HG02973 (cell line): ENCODE results near the gene UNC79.
"Not testable (repeated sequence)": the region's sequence is repeated elsewhere in the genome, so short reads cannot be mapped to it uniquely, and the experiment has no call there.

Source experiments
- ATAC-seq: cut with Tn5 transposase; IDR thresholded peaks from one replicate; pipeline ENCODE4 v1.9.1; 2021; ENCODE audit warnings: moderate library complexity; ENCODE audit not compliant: unreplicated experiment

UNC79 gene

DNA sequence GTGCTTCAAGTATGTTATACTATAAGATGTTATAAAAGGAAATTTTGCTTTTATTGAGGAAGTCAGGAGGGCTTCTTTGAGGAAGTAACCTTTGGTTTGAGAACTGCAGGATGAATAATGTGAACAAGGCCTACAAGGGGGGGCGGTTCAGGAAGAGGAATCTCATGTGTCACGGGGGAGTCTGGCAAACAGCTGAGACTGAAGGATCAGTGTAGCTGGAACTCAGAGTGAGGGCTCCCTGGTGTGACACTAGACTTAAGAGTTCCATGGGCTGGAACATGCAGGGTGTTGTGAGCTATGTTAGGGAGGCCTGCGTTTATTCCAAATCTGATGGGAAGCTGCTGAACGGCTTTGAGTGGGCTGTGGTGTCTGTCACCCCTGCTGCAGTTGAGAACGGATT is 62.3 kb downstream of the UNC79 start:
- ATAC-seq = no peak

DNA sequence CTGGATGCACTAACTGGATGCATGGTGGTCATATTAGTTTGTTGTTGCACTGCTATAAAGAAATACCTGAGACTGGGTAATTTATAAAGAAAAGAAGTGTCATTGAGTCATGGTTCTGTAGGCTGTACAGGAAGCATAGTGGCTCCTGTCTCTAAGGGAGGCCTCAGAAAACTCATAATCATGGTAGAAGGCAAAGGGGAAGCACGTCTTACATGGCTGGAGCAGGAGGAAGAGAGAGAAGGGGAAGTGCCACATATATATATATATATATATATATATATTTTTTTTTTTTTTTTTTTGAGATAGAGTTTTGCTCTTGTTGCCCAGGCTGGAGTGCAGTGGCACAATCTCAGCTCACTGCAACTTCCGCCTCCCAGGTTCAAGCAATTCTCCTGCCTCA is 62.9 kb downstream of the UNC79 start:
- ATAC-seq = not testable (repeated sequence)

DNA sequence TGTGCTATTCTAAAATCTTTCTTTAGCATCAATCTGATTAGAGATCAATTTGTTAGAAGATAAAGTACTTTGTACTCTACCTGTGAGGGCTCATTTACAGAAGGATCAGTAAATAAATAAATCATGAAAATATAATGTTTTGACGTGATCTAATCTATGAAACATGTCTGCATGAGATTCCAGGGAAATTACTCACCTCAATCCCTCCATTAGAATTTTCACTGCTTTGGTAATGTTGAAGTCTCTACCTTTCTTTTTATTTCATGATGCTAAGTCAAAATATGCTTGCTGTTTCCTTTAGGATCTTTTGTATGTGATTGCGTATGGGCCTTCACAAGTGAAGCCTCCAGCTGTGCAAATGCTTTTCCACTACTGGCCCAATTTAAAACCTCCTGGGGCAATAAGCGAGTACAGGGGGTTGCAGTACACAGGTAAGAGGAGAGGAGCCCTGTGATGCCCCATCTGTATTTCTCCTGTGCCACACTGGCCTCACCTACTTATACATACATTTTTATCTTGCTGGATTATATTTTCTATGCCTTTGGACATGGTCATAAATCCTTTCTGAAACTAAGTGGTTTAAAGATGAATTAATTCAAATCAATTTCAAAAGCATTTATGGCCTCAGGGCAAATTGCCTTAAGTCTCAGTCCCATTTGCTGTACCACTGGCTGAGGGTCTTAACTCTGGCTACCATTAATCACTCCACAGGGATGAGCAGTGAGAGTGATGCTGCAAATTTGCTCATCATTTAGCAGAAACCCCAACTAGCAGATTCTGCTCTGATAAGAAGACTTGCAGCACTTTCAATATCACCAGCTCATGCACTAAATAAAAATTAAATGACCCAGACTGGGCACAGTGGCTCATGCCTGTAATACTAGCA is 66.4 kb downstream of the UNC79 start:
- ATAC-seq = no peak

DNA sequence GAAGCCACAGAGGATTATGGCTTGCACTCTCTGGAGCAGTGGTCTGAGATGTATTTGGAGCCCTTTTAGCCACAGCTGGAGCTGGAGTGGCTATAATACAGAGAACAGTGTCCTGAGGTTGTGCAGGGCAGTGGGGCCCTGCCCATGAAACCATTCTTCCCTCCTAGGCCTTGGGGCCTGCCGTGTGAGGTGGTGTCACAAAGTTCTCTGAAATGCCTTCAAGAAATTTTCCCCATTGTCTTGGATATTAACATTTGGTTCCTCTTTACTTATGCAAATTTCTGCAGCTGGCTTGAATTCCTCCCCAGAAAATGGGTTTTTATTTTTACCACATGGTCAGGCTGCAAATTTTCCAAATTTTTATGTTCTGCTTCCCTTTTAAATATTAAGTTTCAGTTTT is 79.3 kb downstream of the UNC79 start:
- ATAC-seq = no peak

DNA sequence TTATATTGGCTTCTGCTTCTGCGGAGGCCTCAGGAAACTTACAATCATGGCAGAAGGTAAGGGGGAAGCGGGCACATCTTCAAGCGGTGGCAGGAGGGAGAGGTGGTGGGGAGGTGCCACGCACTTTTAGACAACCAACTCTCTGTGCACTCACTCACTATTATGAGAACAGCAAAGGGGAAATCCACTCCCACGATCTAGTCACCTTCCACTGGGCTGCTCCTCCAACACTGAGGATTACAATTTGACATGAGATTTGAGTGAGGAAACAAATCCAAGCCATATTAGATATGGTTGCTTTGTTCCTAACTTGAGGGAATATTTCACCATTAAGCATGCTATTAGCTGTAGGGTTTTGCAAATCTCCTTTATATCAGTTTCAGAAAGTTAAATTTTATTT is 80.3 kb downstream of the UNC79 start:
- no peak for ATAC-seq

DNA sequence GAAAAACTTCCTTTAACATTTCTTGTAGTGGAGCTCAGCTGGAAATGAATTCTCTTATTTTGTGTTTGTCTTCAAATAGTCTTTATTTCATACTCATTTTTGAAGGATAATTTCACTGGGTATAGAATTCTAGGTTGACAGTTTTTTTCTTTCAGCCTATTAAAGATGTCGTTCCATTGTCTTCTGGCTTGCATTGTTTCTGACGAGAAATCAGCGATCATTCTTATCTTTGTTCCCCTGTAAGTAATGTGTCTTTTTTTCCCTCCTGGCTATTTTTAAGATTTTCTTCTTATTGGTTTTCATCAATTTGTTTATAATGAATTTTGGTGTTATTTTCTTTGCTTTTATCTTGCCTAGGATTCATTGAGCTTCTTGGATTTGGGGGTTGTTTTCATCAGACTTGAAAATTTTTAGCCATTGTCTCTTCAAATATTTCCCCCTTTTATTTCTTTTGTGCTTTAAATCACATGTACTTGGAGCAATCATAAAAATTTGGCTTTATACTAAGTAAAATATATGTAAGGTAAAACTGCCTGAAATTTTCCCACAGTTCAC is 89.4 kb downstream of the UNC79 start:
- ATAC-seq = no peak

DNA sequence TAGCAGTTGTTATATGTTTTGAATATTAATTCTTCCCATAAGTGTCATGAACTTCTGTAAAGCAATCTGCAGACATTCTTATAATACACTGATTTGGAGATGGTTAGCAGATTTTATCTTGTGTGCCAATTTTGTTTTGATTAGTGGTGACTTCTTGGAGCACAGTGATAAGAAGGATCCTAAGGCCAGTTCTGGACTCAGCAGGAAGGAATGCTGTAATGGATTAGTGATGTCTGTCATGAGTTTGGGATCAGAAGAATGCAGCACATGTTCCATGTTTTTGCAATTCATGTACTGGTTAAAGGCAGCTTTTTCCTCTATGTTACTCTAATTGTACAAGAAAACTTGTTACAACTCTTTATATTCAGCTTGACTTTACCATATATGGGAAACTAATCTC is 91.5 kb downstream of the UNC79 start:
- ATAC-seq = no peak

DNA sequence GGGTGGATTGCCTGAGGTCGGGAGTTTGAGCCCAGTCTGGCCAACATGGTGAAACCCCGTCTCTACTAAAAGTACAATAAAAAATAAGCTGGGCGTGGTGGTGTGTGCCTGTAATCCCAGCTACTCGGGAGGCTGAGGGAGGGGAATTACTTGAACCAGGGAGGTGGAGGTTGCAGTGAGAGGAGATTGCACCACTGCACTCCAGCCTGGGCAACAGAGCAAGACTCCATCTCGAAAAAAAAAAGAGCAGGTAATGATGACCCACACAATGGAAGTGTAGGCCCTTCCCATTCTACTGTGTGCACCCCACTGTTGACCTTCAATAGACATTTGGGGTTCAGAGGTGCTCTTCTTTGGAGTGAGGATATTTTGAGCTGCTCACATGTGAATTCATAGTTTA is 94.5 kb downstream of the UNC79 start:
- not testable (repeated sequence) for ATAC-seq

DNA sequence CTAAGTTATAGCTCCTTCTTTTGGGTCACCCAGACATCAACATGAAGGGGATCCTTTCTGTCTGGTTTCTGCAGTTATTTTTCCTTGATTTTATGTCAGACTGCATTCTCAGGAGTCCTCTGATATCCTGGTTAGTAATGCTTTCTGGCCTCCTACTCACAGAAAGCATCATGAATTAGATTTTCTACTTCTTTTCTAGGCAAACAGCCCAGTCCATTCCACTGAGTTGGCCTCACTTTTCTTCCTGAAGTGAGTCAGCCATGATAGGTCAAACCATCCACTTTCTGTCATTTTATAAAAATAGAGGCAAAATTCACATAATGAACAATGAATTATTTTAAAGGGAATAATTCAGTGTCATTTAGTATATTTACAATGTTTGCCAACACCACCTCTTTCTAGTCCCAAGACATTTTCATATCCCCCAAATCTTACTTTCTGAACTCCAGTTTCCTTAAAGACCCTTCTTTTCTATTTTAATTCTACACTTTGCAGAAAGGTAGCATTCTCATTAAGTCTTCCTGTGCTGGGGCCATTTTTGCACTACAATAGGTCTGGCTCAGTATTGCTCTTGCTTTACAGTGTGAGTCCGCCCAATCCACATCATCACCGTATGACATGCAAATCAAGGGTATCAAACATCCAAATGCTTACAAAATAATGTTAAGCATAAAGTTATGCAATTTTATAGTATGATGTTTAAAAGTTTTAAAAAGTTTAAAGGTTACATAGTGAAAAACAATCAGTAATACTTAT is 95.1 kb downstream of the UNC79 start:
- no peak for ATAC-seq

DNA sequence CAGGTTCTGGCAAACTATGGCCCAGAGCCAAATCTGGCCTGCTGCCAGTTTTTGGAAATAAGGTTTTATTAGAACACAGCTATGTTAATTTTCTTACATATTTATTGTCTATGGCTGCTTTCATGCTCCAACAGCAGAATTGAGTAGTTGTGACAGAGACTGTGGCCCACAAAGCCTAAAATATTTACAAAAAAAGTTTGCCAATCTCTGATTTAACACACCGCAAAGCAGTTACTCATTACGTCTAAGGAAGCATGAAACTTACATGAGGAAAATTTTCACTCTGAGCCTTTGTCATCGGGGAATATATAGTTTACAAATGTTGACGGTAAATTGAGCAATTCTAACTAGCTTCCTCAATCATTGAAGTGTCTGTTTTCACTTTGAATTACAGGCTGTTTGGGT is 96.5 kb downstream of the UNC79 start:
- ATAC-seq = no peak

DNA sequence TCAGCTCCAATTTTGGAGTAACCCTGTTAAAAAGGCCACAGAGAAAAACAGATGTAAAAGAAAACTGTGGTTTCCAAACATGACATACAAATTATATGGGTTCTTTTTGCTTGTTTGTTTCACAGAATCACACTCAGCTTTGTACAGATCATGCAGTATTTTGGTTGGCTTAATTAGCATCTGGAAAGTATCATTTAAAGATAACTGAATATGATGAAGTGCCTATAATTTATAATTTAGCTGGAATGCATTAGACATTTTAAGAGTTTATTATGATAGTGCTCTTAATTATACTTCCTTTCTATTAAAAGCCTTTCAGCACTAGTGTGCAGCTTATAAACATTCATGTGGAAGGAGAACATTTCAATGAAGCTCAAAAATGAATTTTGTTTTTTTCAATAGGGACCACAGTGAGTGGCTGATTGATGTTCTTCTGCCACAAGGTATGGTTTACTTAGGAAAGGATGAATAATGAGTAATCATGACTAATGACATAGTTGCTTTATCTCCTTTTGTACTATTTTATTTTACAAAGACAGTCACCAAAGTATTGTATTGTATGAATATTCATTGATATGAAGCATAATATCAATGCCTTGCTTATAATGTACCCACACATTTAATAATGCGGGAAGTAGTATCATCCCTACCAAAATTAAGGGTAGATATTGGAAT is 98.3 kb downstream of the UNC79 start:
- ATAC-seq = no peak

DNA sequence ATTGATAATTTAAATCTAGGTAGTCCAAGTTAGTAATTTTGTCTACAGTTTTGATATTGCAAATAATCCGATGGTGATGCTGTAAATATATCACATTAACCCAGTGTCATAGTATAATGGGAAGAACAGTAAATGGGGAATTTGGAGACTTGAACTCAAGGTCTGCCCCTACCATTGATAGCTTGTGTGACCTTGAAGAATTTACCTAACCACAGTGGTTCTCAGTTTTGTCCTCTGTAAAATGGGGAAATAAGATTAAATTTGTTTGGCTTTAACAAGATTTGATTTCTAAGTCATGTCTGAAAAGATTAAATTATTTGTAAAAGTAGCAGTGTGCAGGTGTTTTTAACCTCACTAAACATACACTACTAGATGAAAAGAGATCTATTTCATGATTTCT is 100.9 kb downstream of the UNC79 start:
- no peak for ATAC-seq

DNA sequence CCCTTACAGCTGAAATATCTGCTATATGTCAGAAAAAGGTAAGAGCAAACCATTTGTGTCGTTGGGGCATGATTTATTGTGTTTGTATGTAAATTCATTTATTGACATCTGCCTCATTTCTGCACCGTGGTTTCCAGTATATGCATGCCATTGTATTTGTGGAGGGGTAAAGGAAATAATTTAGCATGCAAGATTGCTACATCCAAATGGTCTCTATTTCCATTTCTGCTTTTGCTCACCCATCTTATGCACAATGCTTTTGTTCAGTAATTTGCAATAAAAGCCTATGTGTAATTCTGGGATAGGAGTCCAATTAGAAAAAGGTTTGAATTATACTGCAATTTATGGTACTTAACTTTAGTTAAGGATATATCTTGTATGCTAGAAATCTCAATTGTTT is 101.8 kb downstream of the UNC79 start:
- no peak for ATAC-seq

DNA sequence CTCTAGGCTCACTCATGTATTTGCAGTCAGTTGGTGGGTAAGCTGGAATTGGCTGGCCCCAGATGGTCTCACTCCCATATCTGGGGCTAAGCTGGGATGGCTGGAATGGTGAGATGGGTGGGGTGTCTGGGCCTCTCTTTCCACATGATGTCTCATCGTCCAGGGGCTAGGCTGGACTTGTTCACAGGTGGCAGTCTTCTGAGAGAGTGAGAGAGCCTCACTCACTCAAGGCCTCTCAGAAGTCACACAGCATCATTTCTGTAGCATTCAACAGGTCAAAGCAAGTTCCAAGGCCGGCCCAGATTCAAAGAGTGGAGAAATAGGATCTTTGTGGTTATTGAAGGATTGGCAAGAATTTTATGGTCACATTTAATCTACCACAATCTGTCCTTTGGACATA is 102.7 kb downstream of the UNC79 start:
- peak; percentile 23 for ATAC-seq

DNA sequence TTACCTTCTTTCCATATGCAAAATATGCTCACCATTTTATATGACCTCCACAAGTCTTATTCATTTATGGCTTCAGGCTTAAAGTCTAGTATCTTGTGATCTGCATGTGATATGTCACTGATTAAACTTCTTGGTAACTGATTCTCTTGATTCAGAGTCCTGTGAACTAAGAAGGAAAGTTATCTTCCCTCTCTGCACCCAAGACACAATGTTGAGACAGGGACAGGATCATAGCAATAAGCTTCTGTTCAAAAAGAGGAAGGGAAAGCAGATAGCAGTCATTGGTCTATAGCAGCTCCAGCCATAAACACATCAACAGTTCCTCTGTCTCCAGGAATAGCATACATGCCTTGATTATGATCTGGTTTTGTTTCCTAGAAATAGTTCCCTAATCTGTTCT is 103.1 kb downstream of the UNC79 start:
- ATAC-seq = peak; percentile 66

DNA sequence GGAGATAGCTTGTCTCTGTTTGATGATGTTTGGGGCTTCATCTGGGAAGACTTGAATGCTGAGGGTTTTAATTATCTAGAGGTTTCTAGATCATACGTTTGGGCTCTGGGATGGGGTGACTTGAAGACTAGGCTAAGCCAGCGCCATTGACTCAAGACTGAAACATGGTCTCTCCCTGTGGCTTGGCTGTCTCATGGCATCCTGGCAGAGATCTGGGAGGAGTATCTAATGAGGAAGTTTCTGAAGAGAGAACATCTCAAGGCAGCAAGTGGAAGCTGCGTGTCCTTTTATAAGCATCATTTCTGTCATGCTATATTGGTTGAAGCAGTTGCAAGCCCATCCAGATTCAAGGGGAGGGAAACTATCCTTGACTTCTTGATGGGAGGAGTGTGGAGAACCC is 104.8 kb downstream of the UNC79 start:
- no peak for ATAC-seq

DNA sequence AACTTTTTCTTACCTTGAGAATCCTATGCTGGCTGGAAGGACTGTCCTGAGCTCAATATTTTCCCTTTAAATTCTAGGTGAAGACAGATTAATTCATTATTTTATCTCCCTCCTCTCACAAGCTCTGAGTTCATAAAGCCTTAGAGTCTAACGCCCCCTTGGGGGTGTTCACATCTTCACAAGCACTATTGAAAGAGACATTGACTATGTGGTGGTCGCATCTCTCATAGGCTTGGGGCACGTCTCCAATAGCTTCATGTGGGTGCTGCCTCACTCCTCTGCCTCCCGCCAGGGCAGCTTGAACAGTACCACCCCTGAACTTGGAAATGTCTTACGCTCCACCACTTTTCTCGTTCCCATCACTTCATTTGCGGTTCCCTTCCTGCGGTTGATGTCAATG is 106.2 kb downstream of the UNC79 start:
- ATAC-seq = no peak

DNA sequence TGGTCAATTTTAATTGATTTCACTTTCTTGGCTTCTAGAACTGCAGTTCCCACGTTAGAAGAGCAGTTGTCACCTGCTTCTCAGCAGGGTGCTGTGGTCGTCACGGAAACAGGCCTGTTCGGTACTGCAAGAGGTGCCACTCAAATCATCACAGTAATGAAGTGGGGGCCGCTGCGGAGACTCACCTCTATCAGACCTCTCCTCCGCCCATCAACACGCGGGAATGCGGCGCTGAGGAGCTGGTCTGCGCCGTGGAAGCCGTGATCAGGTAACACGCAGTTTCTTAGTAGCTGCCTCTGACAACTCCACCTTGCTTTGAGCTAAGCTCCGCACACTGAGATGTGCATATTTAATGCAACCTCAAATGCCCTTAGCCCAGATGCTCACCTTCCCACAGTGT is 107.2 kb downstream of the UNC79 start:
- ATAC-seq = no peak

DNA sequence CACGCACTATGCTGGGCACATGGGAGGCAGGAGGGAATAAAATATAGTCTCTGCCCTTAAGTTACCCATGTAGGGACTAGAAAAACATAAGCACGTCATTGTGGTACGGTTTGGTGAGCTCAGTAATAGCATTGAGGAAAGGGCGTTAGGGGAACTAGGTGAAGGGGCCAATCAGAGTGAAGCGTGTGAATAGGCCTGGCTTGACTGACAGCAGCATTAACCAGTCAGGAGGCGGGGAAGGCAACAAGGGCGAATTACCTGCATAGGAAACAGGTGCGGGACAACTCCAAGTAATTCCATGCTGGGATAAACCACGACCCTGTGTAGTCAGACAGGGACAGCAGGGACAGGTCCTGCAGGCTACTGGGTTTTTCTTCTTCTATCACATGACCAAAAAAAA is 107.7 kb downstream of the UNC79 start:
- no peak for ATAC-seq

DNA sequence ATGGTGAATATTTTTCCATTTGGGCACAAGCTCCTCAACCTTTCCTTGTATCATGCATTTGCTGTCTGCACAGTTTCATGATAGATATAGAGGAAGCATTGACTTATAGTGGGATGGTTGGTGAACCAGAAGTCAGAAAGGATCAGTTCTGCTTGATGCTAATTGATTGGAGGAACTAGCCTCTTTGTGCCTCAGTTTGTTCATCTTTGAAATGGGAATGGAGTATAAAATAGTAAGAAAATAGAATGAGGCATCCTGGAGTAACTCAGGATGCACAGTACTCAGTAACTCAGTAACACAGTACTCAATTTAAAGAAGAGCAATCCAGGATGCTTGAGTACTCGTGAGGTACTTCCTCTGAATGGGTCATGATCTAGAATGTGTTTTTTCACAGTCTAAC is 109.5 kb downstream of the UNC79 start:
- no peak for ATAC-seq

DNA sequence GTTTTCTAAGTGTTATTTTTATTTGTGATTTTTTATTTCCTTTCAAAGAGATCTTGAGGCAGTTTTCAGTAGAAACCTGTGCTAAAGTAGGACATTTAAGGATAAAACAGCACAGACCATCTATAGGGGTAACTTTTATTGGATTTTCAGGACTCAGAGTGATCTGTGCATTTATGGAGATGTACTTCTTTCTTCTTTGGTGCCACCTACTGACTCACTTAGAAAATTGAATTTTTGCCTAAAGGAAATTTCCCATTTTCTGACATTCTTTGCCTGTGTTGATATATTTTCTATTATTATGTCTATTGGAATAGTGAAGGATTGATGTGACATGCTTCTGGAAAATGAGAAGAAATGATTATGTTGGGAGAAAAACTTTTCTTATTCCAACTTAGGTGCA is 113.0 kb downstream of the UNC79 start:
- ATAC-seq = no peak

DNA sequence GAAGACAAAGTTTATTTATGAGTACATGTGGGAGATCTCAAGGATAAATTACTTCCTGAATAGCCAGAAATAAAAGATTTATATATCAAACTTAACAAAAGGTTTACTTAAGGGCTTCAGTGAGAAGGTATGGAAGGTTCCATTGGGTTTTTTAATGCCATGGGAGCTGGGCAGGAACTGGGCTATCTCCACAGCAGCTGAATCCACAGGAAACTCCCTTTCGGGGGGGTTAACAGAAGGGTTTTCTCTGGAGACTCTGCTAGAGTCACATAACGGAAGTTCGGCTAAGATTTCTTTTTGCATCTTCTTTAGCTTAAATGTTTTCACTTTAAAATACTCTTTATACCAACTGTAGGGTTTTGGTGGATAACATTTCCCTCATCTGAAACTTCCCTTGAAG is 113.5 kb downstream of the UNC79 start:
- no peak for ATAC-seq
